ENCODE results near the gene UBR7.
"Not testable (repeated sequence)": the region's sequence is repeated elsewhere in the genome, so short reads cannot be mapped to it uniquely, and the experiment has no call there.

The UBR7 gene

DNA sequence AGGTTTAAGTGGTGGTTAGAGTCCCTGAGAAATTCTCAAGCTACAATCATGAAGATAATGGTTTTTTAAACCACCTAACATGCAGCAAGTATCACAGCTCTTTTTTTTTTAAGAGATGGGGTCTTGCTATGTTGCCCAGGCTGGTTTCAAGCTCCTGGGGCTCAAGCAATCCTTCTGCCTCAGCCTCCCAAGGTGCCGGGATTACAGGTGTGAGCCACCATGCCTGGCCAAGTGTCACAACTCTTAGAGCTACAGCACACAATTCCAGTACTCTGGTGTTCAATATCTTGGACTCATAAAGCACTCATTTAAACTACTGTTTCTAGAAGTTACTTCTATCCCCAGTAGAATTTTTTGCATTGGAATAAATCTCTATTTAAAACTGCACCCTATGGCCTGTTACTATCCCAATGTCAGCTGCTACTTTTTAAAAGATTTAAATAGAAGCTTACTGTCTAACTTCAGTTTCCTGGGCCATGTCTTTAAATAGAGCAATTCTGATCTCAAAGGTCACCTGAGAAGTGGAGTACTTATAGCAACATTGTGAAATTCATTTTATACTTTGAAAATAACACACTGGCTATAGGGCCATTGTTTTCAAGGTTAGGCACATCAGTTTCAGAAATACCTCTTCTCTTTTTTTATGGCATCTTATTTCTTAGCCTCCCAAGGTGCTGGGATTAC, 11.6 kb upstream of the UBR7 start:
- no peak for DNase-seq

DNA sequence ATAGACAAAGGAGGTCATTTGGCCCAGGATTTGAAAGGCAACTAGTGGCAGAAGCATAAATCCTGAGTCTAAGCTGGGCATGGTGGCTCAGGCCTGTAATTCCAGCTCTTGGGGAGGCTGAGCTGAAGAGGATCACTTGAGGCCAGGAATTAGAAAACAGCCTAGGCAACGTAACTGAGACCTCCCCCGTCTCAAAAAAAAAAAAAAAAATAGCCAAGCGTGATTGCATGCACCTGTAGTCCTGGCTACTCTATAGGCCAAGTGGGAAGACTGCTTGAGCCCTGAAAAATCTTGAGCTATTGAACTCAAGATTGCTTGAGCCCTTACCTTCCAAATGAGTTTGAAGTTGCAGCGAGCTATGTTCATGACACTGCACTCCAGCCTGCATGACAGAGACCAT, 8.0 kb upstream of the UBR7 start:
- no peak for DNase-seq

DNA sequence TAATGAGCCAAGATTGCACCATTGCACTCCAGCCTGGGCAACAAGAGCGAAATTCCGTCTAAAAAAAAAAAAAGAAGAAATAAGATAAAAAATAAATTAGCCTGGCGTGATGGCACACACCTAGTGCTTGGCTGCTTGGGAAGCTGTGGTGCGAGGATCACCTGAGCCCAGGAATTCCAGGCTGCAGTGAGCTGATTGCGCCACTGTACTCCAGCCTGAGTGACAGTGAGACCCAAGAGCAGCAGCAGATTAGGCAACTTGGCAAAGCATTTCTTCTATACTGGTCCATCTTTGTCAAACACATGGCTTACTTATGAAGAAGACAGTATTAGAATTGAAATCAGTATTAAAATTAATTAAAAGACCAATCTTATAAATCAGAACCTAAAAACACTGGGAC, 6.5 kb upstream of the UBR7 start:
- no peak for DNase-seq

DNA sequence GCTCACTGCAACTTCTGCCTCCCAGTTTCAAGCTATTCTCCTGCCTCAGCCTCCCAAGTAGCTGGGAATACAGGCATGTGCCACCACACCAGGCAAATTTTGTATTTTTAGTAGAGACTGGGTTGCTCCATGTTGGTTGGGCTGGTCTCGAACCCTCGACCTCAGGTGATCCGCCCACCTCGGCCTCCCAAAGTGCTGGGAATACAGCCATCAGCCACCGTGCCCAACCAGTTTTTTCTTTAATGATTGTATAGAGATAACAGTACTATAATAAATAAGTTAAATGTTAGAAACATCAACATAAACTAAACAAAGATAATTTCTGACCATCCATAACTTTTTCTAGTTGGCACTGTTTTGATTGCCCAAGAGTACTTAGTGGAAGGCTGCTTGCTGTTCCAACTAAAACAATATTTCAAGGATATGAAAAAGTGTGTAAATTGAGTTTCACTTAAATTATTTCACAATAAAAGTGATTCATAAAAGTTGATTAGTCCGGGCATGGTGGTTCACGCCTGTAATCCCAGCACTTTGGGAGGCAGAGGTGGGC, 5.8 kb upstream of the UBR7 start:
- no peak for DNase-seq

DNA sequence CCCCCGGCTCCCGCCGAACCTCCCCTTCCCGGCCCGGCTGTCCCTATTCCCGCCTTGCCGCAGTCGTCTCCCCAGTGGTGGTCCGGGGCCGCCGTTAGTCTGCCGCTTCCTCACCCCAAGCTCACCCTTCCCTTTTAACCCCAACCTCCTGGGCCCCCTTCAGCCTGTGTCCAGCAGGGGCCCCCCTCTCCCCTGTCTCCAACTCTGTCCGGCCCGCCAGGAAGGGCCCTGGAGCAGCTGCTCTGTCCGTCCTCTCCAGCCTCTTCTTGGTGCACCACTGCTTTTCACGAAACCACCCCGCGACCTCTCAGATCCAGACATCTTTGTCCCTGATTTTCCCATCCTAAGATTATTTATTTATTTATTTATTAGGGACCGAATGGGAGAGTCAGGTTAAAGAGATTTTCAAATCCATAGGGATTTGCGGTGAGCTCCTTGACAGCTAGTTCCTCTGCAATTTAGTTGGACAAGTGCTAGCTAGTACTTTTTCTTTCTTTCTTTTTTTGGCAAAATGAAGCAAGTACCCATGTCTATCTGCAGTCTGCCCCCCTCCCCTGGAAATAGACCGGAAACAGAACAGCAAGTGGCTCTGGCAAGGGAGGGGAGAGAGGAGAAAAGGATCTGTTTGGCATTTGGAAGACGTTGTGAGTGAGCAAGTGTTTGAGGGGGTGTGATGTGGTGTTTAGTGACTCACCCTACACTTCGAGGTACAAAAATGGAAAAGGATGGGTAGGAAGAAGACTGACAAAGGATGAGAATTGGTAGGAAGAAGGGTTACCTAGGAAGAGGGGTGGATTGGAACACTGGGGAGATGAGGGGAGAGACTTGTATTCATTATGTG, 632 bp downstream of the UBR7 start:
- no peak for DNase-seq

DNA sequence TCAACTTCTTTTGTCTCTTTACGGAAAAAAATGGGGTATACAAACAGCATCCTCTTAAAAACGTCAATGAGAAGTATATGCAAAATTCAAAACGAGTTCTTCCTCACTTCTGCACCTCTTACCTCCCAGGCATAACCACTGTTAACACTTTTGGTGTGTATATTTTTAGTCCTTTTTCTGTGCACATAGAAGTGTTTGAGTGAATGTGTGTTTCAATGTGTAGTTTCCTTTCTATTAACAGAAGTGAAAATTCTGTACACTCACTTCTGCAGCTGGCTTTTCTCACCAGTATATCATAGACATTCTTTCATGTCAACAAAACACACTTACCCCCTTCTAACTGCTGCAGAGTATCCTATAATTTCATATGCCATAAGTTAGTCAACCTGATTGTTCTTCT, 5.4 kb downstream of the UBR7 start:
- no peak for DNase-seq

DNA sequence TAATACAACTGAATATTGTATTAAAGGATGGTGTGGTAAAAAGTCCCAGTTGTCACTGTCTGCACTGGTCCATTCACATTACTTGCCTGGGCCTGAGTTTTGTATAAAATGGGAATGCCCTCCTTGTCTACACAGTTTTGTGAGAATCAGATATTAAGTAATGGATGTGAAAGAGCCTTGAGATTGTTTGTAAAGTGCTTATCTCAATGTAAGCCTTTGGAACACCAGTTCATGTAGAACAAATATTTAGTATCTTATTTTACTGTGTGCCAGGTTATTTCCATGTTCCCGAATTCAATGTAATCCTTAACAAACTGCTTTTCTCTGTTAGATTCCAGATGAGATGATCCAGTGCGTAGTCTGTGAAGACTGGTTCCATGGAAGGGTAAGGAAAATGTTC, 7.5 kb downstream of the UBR7 start:
- DNase-seq, result no peak

DNA sequence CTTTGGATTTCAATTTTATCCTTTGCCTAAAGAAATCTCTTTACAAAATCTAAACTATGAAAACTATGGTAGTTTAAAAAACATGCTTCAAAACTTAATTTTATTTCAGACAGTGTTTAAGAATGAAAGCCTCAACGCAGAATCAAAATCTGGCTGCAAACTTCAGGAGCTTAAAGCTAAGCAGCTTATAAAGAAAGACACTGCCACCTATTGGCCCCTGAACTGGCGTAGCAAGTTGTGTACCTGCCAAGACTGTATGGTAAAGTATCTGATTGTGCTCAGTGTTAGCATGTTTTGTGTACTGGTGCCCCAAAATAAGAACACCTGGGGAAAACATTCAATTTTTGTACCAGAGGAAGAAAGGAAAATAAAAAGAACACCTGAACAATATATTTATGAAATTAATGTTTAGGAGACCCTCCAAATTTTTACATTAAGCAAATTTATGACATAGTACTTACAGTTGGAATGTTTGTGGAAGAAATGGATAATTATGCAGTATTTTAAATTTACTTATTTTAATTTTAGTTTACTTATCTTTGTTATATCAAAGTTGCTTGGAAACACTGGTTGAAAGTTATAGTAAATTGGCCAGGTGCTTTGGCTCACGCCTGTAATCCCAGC, 12.2 kb downstream of the UBR7 start:
- no peak for DNase-seq

DNA sequence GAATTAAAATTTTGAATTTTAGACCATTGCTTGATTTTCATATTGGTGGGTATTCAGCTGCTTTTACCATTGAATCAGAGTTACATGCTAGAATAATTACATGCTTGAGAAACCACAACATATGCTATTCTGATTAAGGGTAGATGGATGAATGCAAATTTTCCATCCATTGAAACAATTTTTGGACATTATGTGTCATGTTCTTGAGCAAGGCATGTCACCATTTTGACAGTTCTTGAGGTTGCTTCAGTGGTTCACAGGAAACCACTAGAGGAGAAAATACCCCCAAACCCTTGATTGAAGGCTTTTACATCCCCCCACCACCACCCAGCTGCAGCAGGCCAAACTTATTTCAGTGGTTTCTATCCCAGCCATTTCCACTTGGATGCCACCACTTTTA, 13.5 kb downstream of the UBR7 start:
- no peak for DNase-seq

DNA sequence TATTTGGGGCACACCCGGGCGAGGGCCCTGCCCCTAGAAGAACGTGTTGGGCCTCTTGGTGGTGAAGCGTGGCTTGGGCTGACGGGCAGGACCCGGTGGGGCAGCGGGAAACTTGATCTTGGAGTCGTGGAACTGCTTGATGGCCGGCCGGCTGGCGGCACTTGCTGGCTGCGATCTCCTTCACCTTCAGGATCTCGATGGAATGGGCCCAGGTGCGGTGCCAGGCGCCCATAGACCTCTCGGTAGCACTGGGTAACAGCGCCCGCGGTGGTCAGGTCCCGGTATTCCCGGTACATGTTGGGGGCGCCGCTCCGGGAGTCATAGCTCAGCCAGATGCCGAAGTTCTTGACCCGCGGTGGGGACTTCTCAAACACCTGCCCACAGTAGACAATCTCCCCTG, 16.5 kb downstream of the UBR7 start:
- DNase-seq, result no peak

DNA sequence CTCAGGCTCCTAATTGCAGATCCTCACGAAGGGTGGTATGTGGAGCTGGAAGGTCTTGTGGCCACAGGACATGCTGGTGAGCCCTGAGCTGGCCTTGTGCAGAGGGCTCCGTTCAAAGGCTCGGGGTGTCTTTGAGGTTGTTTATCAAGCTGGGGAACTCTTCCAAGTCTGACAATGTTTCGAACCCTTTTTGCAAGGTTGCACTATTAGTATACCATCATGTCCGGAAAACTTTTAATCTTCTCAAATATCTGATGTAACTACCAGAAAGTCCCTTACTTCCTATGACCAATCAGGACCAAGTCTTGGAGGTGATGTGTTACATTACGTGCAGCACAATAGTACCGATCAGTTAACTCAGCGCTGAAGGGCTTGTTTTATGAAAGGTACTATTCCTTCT, 21.5 kb downstream of the UBR7 start:
- DNase-seq, result no peak

DNA sequence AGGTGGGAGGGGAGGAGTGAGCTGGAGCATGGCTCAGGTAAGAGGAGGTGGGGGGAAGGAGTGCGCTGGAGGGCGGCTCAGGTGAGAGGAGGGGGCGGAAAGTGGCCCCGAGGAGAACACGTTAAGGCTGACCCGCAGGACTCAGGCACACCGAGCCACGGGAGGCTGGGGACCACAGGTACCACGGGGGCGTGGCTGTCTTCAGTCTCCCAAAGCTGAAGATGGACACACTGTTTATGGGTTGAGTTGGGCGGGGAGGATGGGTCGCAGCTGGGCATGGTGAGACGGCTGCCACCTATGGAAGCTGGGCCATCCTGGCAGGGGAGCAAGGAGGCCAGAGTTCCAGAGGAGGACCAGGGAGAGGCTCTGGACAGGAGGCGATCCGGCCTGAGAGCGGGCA, 23.5 kb downstream of the UBR7 start:
- DNase-seq, result no peak

DNA sequence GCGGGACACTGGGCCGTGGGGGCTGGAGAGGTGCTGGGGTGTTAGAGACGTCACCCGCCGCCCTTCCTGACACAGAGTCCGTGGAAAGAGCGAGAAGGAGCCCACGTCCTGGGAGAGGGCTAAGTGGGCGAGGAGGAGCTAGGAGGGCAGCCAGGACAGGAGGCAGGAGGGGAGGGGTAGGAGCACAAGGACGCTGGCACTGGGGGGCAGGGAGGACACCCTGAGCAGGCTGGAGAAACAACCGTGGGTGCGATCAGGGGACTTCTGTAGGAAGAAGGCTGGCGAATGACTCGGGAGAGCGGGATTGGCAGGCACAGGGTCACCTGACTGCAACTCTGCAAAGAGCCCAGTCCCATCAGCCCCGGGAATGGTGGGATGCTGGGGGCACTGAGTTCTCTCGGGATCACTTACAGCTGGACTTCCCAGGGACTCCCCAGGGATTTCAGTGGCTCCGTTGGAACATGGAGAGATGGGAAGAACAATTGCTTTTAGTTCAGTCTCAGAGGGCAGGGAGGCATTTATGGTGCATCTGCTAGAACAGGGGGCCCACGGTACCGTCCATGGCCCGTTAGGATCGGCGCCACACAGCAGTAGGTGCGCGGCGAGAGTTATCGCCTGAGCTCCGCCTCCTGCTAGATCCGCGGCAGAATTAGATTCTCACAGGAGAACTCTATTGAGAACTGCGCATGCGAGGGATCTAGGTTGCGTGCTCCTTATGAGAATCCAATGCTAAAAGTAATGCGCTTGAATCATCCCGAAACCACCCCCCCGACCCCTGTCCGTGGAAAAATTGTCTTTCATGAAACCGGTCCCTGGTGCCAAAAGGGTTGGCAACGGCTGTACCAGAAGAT, 24.3 kb downstream of the UBR7 start:
- no peak for DNase-seq

DNA sequence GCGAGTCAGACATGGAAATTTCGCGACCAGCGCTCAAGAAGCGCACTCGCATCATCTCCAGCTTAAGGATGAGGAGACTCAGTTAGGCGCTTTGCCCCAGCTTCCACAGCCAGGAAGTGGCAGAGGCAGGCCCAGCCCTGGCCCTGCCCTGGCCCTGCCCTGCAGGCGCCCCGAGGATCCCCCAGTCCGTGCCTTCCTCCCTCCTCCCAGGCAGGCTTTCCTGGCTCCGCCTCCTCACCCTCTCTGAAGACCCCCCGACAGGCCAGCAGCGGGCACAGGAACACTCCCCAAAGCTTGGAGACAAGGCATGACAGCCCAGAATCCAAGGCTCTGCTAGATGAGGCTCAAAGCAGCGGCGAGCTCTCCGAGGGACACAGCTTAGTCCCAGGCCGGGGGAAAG, 25.1 kb downstream of the UBR7 start:
- DNase-seq, result no peak

DNA sequence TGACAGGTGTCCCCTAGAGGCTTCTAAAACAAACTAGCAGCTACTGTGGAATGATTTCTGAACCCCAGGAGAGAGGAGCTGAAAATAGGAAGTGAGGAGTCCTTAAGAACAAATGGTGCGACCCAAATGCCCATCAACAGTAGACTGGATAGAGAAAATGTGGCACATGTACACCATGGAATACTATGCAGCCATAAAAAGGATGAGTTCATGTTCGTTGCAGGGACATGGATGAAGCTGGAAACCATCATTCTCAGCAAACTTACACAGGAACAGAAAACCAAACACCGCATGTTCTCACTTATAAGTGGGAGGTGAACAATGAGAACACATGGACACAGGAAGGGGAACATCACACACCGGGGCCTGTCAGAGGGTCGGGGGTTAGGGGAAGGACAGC, 26.0 kb downstream of the UBR7 start:
- not testable (repeated sequence) for DNase-seq

DNA sequence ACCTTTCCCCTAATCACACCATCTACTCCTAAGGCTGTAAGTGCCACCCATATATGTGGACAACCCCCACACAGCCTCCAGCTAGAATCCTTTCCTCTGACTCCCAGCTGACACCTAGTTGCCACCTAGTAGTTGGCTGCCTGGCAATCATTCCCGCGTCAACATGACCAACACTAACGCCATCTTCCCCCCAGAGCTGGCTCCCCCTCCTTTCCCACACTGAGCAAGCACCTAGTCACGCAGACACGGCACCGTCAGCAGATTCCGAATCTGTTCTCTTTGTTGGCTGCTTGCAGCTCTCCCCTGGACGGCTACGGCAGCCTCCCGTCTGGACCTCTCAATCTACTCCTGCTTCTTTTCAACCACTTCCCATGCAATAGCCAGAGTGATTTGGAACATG, 27.7 kb downstream of the UBR7 start:
- no peak for DNase-seq

DNA sequence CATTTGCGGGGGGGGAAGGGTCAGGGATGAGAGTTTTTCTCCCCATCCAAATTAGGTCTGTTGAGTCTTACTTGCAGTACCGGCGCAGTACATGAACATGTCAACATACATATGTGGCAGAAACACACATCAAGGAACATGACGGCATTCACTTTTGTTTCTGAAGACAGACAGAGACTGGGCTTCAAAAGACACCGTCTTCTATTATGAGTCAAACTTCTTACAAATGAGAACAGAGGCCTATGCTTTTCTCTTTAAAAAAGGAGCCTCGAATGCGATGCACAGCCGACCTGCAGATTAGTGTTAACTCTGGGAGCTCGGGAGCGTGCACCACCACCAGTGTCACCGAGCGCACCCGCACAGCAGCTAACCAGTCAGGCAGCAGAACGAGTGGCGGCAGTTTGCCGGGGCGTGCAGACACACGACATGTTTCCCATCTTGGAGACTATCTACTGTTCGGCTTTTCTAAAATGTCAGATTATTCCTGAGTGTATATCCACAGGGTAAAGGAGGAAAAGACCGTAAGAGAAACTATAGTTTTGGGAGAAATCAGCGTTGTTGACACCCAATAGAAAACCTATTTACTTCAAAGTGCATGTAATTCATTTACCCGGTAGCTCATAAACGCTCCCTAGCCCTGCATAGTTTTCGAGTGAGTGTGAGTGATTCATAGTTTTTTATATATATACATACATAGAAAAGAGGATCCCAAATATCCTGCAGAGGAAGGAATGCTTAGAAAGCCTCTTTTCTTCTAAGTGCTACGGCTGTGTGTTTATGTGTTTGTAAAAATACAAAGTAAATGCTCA, 33.0 kb downstream of the UBR7 start:
- no peak for DNase-seq

DNA sequence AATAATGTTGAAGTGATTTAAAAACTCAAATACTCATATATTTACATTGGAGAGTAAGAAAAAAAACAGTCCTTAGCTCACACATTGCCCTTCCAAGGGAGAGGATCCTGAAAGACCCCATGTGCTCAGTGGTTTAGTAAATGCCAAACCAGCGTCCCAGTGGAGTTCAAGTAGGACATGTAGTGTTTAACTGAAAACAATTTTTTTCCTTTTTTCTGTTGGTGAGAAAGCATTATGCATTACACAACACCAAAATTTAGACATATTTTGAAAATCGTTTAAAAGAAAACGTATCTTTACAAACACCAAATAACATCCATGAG, 33.6 kb downstream of the UBR7 start:
- DNase-seq, result no peak

DNA sequence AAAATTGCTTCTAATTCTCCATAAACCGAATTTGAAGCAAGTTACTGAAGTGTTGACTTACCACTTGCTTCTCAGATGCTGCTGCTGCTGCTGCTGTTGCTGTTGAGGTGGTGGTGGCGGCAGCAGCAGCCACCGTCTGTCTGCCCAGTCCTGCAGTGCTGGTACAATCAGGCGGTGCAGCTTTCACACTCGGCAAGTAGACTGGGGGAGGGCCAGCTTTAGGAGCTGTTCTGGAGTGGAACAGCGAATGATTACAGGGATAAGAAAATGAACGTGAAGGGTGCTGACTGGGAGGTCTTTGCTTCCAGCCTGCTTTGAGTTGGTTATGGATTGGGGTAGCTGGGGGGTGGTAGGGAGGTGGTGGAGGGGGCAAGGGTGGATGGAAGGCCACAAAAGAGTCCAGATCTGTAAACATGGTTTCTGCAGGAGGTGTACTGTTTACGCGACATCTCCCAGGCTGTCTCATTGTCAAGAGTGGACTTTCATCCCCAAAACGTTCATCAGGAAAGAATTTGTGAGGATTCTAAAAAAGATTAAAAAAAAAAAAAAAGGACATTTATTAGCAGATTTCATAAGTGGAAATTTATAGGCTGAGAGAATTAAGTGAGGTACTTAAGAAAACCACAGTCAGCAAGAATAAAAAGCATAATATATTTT, 38.8 kb downstream of the UBR7 start:
- DNase-seq, result no peak

DNA sequence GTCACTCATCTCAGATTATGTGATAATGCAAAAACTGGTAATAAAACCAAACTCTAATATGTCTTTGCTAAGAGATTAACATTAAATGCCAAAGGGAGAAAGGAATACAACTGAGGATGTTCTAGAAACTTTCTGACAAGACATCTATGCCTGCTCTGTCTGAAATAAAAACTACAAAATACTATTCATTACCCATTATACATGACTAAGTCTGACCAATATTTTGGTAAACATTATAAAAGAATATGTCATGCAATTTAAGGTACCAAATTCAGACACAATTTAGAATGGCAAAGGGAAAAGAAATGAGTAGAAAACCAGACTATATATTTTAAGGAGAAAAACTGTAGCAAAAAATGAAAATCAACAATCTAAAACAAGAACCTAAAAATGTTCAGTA, 39.5 kb downstream of the UBR7 start:
- DNase-seq, result no peak

DNA sequence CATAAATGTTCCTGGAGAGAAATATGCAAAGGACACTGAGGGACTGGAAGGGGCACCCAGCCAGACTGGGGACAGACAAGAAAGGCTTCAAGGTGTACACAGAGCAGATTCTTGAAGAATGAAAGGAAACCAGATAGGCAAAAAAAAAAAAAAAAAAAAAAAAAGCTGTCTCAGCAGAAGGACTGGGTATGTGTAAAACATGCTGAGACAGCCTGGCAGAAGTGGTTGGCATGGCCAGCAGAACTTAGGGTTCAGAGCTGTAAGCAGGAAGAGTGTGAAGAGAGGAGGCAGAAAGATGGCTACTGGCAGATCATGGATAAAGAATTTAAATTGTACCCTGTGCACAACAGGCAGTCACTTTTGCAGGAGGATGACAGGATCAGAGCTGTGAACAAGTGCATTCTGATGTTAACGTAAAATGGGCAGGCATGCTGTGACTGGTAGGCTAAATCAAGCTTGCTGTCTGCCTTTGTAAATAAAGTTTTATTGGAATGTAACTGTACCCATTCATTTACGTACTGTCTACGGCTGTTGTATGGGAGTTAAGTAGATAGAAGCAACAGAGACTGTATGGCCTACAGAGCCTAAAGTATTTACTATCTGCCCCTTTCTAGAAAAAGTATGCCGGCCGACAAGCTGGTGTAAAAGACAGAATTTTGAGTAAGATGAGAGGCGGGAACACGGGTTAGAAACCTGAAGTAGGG, 42.2 kb downstream of the UBR7 start:
- no peak for DNase-seq
